Left colon (tissue), 2 donors: ENCODE measurements around the gene ROR1. TPM values are rescaled to one million over a fixed set of nuclear protein-coding genes. Genes with fewer than 3 reads are reported as not detected.

Source experiments
- ATAC-seq: fragments of 200-7000 bp; cut with Tn5 transposase; one replicate; pipeline ENCODE4 v1.9.1; 2020; ENCODE audit warnings: mild to moderate bottlenecking, moderate library complexity
- DNase-seq, 2 donors: peaks; one replicate each; pipeline ENCODE4 v3.0.0-alpha.2; 2020
- intact Hi-C, 2 donors: fragments of 100-400 bp; cut with DNase I in 1 of 2; cut with micrococcal nuclease in 1 of 2; formaldehyde crosslinking; loops; one replicate each; pipeline versions ENCODE4 v1.11.2 to v1.14.0; 2022; cut with DNase I, micrococcal nuclease
- total RNA-seq, 2 donors: library from RNA; stranded (reverse); fragmentation: NEBNext Ultra II Directional; extraction: Animal tissue kit (Norgen Biotek cat#: 25700); gene quantifications; one replicate each; pipeline ENCODE4 v1.2.1, GENCODE V29; 2021
- donor health status: DM: no; HTN: no; CAD: no.
- donor health status: DM: yes; HTN: yes; CAD: no.

The ROR1 gene
- total RNA-seq, 2 donors from 2014 or later, result 5.1 to 7.1 TPM

DNA sequence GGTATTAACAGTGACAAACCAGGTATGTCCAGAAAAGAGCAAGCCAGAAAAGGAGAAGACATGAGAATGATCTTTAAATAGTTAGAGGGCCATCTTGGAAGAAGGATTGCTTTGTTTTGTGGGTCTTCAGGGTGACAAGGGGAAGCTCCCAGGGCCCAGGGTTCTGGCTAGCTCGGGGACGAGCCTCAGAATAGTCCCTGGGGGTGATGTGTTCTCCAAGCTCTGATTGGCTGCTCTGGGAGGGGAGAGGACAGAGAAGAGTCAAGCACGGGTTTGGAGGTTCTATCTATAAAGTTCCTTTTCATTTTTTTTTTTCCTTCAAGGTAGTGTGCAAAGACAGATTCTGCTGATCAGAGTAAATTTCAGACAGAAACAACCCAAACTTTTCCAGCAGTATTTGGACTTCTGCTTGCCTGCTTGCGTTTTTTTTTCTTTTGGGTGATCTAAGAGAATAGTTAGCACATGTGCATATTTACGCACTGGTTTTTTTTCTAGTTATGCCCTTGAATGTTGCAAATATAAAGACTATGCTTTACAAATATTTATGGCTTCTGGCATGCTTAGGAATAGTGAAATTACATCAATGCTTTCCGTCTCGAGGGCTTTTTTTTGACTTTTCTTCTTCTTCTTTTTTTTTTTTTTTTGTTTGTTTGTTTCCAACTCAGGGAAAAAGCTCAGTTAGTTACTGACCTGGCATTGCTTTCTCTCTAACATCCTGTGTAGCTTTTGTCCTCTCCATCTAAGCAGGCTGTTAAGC lies 59.7 kb downstream of the ROR1 start:
- intact Hi-C loops, result no loop called here
- DNase-seq, result no peak
- no peak for ATAC-seq

- DNase-seq (no peak), ATAC-seq (no peak)
- intact Hi-C loops, result no loop called here
These were observed 61.3 kb downstream of the ROR1 start for GRCh38 chr1:63835128-63835527.

- no peak for DNase-seq
- intact Hi-C loops, result no loop called here
- ATAC-seq, result no peak
These were observed 62.6 kb downstream of the ROR1 start for GRCh38 chr1:63836374-63836773.

DNA sequence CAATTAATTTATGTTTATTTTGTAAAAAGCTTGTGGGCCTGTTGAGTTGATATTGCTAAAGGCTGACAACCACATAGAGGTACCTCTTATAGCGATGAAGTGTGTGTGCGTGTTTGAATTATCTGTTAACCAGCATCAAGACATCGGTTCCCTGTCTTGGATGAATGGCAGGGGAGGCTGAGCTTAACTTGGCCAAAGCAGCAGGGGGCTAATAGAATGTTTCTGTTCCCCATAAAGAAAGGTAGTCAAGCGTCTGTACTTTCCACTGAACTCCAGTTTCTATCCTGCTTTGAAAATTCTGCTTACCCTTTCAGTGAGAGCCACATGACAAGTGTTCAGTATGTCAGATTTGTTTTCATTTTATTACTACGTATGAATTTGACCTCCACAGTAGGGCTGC lies 63.0 kb downstream of the ROR1 start:
- DNase-seq (no peak), ATAC-seq (no peak)
- intact Hi-C loops, result no loop called here

- DNase-seq (no peak), ATAC-seq (no peak)
- intact Hi-C loops, result no loop called here
These were observed 69.2 kb downstream of the ROR1 start for GRCh38 chr1:63843010-63843409.

DNA sequence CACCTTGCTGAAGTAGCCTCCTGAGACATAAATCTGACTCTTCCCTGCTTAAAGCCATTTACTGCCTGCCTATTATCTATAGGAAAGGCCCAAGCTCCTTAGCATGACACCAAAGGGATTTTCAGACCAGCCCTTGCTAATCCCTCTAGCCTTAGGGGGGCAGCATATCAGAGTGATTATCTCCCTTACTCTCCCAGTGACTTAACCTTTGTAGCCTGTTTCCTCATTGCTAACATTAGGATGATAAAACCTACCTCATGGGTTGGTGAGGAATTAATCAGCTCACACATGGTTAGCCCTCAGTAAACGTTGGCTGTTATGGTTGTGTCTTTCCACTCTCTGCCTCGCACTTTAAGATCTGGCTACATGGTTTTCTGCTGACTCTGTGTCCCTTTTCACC lies 70.1 kb downstream of the ROR1 start:
- intact Hi-C loops, result no loop called here
- ATAC-seq, result peak; percentile 49
- DNase-seq, result no peak

DNA sequence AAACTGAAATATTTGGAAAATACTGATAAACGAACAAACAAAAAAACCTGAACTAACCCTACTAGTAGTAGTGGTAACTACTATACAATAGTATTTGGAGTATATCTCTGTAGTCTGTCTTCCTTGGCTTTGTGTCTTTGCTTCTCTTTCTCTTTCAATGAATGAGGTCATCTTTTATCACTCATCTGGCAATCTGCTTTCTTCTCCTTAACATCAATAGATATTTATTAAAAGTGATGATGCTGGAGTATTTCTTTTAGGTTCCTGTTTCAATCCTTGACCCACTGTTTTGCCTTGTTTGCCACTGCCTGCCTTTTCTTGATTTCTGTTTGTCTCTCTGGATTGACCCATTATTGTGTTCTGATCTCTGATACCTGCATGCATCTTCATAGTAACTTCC lies 71.5 kb downstream of the ROR1 start:
- intact Hi-C loops, result no loop called here
- no peak for ATAC-seq
- no peak for DNase-seq

DNA sequence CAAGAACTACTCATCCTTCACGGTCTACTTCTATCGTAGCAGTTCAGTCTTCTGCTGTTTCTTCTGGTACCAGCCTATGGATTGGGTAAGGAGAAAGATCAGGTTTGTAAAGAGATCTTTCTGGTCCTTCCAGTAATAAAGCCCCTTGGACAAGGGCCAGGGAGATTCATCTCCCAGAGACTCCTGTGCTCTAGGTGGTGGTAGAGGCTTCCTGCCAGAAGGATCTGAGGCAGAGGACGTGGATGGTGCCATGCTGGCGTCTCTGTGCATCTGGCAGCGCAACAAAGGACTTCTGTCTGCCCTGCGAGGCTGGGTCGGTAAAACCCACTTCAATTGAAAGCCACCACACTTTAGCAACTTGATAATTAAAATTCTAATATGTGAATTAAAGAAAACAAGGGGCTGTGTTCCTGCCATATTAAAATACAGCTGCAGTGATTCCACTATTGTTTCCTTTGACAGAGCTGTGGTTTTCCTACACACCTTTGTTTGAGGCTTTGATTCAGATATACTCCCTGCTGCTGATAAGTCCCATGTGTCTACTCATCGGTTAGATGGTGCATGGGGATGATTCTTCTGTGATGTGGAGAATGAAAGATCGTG lies 73.6 kb downstream of the ROR1 start:
- intact Hi-C loops, result no loop called here
- no peak for DNase-seq
- ATAC-seq, result no peak

DNA sequence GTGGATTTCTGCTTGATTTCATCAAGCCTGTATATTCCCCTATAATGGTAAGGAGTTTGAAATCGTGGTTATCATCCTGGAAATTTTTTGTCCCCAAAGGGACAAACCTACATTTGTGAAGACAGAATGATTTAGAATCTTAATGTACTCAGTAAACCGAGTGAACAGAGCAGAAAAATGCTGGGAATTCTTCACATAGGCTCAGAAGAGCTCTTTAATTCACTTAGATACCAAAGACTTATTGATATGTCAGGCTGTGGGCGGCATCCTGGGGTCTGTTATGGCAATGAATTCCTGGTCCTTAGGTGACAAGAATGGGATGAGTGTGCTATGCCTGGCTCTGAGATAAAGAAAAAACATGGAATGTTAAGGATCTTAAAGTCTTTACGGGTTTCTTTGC lies 74.9 kb downstream of the ROR1 start:
- intact Hi-C loops, result no loop called here
- ATAC-seq (no peak), DNase-seq (no peak)

GRCh38 chr1:63849149-63849548 lies 75.3 kb downstream of the ROR1 start:
- no peak for DNase-seq
- no peak for ATAC-seq
- intact Hi-C loops, result no loop called here

DNA sequence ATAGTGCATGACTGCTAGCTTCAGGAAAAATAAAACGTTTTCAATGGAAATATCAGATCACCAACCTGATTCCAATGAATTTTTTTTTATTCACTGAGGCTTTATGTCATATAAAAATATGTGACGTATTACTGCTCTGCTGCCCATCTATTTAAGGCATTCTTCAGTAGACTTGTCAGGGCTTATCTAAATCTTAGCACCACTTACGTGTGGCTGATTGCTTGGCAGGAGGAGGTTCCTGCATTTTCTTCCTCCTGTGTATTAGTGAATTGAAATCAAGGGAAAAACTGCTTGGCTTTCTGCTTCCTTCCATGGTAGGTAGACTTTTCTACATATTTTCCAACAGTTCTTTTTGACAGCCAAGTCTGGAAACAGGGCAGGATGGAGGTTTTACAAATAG lies 80.3 kb downstream of the ROR1 start:
- intact Hi-C loops, result no loop called here
- DNase-seq, result no peak
- no peak for ATAC-seq

- ATAC-seq (no peak), DNase-seq (no peak)
- intact Hi-C loops, result no loop called here
These were observed 82.1 kb downstream of the ROR1 start for GRCh38 chr1:63855942-63856341.

- ATAC-seq (no peak), DNase-seq (no peak)
- intact Hi-C loops, result no loop called here
These were observed 83.1 kb downstream of the ROR1 start for GRCh38 chr1:63856924-63857323.

DNA sequence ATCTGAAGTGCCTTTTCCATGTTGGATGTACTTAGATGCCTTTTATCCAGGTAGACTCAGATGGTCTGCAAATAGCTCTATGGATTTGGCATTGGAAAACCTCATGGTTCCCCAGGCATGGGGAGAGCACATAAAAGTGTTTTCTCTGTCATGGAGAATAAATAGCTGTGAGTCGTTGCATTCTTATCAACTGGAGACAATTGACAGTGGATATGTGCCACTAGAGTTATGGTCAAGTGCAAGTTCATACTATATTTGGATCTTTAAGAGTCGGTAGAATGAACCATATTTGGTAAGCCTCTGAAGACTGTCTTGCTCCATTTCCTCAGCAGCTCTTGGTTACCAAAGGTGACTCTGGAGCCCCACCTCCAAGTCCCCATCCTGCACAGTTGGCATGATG lies 83.7 kb downstream of the ROR1 start:
- ATAC-seq, result no peak
- intact Hi-C loops, result no loop called here
- DNase-seq, result no peak

DNA sequence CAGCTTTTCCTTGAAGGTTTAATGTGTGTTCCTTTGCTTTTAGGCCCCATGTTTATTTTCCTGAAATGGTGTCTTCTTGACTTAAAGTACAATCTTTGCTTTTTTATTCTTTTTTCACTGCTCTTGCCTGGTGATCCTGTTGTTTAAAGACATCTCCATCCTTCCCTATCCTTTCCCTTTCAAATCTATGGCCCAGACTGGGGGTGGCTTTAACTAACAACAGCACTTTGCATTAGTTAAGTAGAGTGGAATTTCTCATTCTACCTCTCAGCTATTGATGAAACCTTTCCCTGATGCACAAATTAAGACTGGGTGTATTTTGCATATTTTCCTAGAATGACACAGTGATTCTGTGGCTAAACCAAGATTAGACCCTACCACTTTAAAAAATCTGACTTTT lies 84.3 kb downstream of the ROR1 start:
- DNase-seq, result no peak
- intact Hi-C loops, result no loop called here
- ATAC-seq, result no peak

GRCh38 chr1:63859480-63860275 lies 85.9 kb downstream of the ROR1 start:
- no peak for DNase-seq
- intact Hi-C loops, result no loop called here
- no peak for ATAC-seq

- ATAC-seq (no peak), DNase-seq (no peak)
- intact Hi-C loops, result no loop called here
These were observed 87.4 kb downstream of the ROR1 start for GRCh38 chr1:63861052-63861691.

DNA sequence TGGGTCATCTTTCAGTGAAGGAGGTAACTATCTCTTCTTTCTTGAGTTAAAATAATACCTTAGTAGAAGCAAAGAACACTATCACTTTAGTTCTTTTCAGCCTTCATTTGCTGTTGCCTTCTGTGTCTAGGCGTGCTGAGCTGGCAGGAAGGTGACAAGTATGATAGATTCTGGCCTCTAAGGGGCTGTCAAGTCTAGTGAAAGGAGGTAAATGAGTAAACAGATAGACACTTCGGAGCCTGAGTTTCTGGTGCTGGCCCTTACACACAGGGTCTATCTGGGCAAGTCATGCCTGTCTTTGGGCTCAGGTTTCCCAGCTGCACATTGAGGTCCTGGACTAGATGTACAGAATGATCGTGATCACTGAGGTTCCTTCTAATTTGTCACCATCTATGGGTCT lies 89.3 kb downstream of the ROR1 start:
- no peak for ATAC-seq
- no peak for DNase-seq
- intact Hi-C loops, result no loop called here

- no peak for ATAC-seq
- no peak for DNase-seq
- intact Hi-C loops, result no loop called here
These were observed 90.4 kb downstream of the ROR1 start for GRCh38 chr1:63864224-63864641.

DNA sequence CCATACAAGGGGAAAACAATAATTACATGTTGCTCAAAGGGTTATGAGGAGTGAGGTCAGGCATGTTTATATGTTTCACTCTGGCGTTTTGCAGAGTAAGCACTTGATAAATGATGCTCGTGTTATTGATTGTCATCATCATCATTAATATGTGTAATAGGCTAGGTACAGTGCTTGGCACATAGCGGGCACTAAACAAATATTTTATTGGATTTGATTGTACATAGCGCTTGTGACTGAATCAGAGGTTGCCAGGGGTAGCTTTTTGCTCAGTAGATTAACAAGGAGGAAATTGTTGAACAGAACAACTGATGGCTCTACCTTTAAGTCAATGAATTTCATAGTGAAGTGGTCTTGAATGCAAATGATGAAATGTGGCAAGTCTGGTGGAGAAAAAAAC lies 91.7 kb downstream of the ROR1 start:
- intact Hi-C loops, result no loop called here
- ATAC-seq, result no peak
- no peak for DNase-seq
